Activated T-helper 1 cell treated with anti-CD3 and anti-CD28 coated beads, Interleukin-12 subunit alpha, Interleukin-12 subunit beta, Interleukin-2, Interleukin-4 antibody, amounts not matched to agents 30 ng/mL and 10 ng/mL and 1 ng/mL, durations not matched to agents 14 hours and 24 hours and 36 hours (primary cell): ENCODE data around the gene CEMIP. TPM values are rescaled to one million over a fixed set of nuclear protein-coding genes. Genes with fewer than 3 reads are reported as not detected.

Source experiments
- DNase-seq: peaks from one replicate; pipeline ENCODE4 v3.0.0; 2021; ENCODE audit warnings: low spot score
- H3K27ac Mint-ChIP-seq: one replicate; pipeline ENCODE4 v1.8.0; 2021; ENCODE audit warnings: mild to moderate bottlenecking, mixed read lengths
- H3K27me3 Mint-ChIP-seq: one replicate; pipeline ENCODE4 v1.8.0; 2022; ENCODE audit warnings: mild to moderate bottlenecking, moderate library complexity, mixed read lengths; ENCODE audit not compliant: insufficient read depth
- H3K36me3 Mint-ChIP-seq: one replicate; pipeline ENCODE4 v1.8.0; 2021; ENCODE audit warnings: low read depth, mixed read lengths
- H3K4me1 Mint-ChIP-seq: one replicate; pipeline ENCODE4 v1.8.0; 2021; ENCODE audit warnings: low read depth, mixed read lengths
- H3K4me3 Mint-ChIP-seq: one replicate; pipeline ENCODE4 v1.8.0; 2021; ENCODE audit warnings: mild to moderate bottlenecking, moderate library complexity, mixed read lengths
- H3K9me3 Mint-ChIP-seq: one replicate; pipeline ENCODE4 v1.8.0; 2021; ENCODE audit warnings: mixed read lengths
- intact Hi-C: fragments of 100-400 bp; cut with micrococcal nuclease; formaldehyde crosslinking; loops from one replicate; pipeline ENCODE4 v1.15.1; 2024
- total RNA-seq: library from RNA; stranded (reverse); gene quantifications from 2 replicates; pipeline ENCODE4 v1.2.3, GENCODE V29; 2022

The CEMIP gene
- total RNA-seq, 1 donor from 2014 or later = 0.03 TPM

DNA sequence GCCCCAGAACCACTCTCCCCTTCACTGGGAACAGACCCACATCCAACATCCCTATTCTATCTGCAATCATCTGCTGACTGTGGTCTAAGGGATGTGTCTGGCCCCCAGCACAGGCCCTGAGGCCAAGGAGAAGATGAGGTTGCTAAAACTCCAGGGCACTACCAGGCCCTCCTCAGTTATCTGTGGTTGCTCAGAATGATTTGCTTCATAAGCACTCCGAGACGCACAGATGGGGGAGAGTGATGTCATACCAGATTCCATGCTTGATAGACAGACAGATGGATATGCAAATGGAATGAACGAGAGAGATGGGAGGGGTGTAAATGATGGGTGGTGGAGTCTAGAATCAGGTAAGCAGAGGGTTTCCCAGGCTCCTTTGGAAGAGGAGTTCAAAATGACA lies 57.8 kb downstream of the CEMIP start:
- no peak overlapping the region for H3K27ac Mint-ChIP-seq

DNA sequence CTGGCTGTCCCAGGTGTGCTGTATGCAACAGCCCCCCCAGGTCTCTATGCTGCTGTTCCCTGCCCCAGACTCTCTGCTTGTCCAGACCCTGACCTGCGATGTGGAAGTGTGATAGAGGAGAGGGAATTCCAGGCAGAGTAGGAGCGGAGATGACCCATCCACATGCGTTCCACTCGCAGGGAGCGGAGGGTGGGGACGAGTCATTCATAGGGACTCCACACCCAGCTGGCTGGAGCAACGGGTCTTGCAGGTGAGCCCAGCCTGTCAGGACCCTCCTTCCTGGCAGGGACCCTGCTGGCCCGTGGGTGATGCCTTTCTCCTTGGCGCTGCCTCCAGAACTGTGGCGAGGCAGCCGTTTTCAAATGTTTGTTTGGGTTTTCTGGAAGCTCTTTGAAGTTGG lies 58.8 kb downstream of the CEMIP start:
- Mint-ChIP-seq H3K27ac (no peak overlapping the region), H3K27me3 (peaks cover 15% of the 10 kb centered on the region), H3K4me3 (no peak overlapping the region), H3K4me1 (no peaks in the 10 kb centered on the region), H3K36me3 (no peaks in the 10 kb centered on the region), H3K9me3 (no peaks in the 10 kb centered on the region)
- DNase-seq = no peak
- intact Hi-C loops = no loop called here

More for the DNA sequence above, 57.8 kb downstream of the CEMIP start:
- H3K4me1 Mint-ChIP-seq = no peaks in the 10 kb centered on the region
- no peaks in the 10 kb centered on the region for H3K9me3 Mint-ChIP-seq
- intact Hi-C loops = no loop called here
- no peak overlapping the region for H3K4me3 Mint-ChIP-seq
- peaks cover 12% of the 10 kb centered on the region for H3K27me3 Mint-ChIP-seq
- no peaks in the 10 kb centered on the region for H3K36me3 Mint-ChIP-seq
- DNase-seq = no peak

DNA sequence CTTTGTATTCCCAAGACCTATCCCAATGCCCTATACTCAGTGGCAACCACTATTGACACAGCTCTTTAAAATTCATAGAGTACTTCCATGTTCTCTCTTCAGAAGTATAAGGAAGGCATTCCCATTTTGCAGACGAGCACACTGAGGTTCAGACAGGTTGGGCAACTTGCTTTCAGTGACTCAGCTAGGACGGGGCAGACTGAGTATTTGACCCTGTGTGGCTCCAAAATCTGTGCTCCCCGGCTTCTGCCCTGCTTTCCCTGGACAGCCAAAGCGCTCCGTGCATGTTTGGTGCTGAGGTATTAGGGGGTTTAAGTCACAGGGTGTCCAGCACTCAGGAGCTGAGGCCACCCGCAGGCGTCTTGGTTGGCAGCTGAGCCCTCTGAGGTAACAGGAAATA lies 59.5 kb downstream of the CEMIP start:
- Mint-ChIP-seq H3K36me3 (no peaks in the 10 kb centered on the region), H3K4me3 (no peak overlapping the region), H3K27ac (no peak overlapping the region)

DNA sequence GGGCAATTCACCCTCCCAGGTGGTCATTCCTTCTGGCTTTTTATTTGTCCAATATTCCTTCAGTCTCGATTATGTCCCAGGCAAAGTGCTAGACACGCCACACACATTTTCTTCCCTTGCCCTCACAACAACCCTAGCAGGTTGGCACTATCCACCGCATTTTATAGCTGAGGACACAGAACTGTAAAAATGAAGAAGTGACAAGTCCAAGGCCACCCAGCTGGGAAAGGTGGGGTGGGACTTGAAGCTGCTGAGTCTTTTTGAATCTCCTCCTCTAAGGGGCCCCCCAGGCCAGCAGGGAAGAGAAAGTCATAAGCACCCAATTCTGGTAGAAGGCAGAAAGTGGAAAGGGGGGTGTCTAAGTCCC lies 60.6 kb downstream of the CEMIP start:
- Mint-ChIP-seq H3K9me3 (no peaks in the 10 kb centered on the region), H3K4me3 (no peak overlapping the region), H3K27me3 (peaks cover 10% of the 10 kb centered on the region), H3K27ac (no peak overlapping the region), H3K36me3 (no peaks in the 10 kb centered on the region), H3K4me1 (no peaks in the 10 kb centered on the region)
- DNase-seq = no peak
- intact Hi-C loops = no loop called here

More for the DNA sequence above, 59.5 kb downstream of the CEMIP start:
- H3K9me3 Mint-ChIP-seq = no peaks in the 10 kb centered on the region
- H3K4me1 Mint-ChIP-seq = no peaks in the 10 kb centered on the region
- no peak for DNase-seq
- H3K27me3 Mint-ChIP-seq = peaks cover 15% of the 10 kb centered on the region
- intact Hi-C loops = no loop called here

DNA sequence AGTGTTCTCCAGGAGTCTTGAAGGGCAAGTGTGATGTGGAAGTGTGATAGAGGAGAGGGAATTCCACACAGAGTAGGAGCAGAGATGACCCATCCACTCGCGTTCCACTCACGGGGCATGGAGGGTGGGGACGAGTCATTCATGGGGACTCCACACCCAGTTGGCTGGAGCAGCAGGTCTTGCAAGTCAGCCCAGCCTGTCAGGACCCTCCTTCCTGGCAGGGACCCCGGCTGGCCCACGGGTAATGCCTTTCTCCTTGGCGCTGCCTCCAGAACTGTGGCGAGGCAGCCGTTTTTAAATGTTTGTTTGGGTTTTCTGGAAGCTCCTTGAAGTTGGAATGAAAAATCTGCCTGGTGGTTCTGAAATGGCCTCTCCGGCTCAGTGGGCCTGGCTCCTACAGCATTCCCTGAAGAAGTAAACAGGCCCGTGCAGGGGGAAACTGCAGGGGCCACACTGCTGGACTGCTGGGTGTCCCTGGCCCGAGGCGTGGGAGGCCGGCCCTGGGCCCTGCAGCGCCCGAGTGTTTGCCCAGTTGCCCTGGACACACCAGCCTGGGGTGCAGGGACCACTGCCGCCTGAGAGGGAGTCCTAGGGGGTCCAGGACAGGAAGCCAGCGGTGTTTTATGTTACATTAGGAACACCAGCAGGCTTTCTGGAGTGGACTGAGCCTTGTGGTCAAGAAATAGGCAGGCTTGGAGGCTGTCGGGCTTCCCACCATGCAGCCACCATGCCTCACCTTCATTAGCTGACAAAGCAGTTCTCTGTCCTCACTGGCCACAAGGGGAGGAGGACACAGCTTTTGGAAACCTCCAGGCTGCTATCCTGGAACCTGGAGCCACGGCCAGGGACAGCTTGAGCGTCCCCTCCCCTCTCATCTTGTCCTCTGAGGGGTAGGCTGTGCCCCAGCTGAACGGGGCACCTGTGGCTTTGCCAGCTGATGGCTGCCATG lies 61.3 kb downstream of the CEMIP start:
- Mint-ChIP-seq H3K9me3 (no peaks in the 10 kb centered on the region), H3K27ac (no peak overlapping the region), H3K36me3 (no peaks in the 10 kb centered on the region), H3K4me1 (no peaks in the 10 kb centered on the region), H3K4me3 (no peak overlapping the region), H3K27me3 (peaks cover 10% of the 10 kb centered on the region)
- intact Hi-C loops = no loop called here
- no peak for DNase-seq

DNA sequence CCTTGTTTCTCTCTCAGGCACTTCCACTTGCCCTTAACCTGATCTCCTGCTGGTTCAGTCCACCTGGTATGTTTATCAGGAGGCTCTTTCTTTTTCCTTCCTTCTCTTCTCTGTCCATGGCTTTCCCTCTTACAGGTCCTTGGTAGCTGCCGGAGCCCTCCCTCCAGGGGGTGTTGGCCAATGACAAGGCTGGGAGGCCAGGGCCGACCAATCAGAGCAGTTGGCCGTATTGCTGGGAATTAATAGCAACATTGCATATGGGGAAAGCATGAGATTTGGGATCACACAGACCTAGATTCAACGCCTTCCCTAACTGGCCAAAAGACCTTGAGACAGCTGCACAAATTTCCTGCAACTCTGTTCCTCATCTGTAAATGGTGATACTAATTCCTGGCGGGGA lies 62.4 kb downstream of the CEMIP start:
- Mint-ChIP-seq H3K27me3 (peaks cover 3% of the 10 kb centered on the region), H3K4me3 (no peak overlapping the region), H3K9me3 (no peaks in the 10 kb centered on the region), H3K4me1 (no peaks in the 10 kb centered on the region), H3K36me3 (no peaks in the 10 kb centered on the region), H3K27ac (no peak overlapping the region)
- no peak for DNase-seq
- intact Hi-C loops = no loop called here

DNA sequence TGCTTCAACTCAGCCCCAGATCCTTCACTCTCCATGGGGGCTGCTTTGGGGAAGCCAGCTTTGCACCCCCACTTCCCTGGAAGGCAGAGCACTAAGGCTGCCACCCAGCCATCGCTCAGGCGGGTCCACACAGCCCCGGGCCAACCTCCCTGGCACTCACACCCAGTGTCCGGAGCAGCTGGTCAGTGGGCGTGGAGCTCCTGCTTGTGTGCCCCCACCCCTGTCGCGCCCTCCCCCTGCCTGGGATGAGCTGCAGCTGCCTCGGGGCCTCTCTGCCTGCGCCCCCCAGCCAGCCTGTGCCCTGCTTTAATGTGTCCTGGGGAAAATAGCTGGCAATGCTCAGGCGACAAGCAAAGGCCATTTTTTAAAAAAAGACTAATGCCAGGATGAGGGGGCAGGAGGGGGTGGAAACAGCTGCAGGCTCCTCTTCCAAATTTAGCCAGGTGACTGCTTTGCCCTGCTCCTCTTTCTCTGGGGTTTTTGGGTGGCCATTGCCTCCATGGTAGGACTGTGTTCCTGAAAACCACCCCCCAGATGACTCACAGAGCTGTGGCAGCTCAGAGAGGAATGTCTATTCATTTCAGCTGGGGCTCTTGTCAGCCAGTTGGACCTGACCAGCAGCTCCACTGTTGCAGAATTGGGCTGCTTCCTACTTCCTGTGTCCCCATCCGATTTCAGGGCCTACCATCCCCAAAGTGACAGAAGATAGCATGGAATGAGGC lies 65.0 kb downstream of the CEMIP start:
- no peaks in the 10 kb centered on the region for H3K9me3 Mint-ChIP-seq
- no peaks in the 10 kb centered on the region for H3K36me3 Mint-ChIP-seq
- intact Hi-C loops = no loop called here
- H3K27me3 Mint-ChIP-seq = peaks cover 8% of the 10 kb centered on the region
- H3K4me1 Mint-ChIP-seq = no peaks in the 10 kb centered on the region
- H3K4me3 Mint-ChIP-seq = no peak overlapping the region
- no peak overlapping the region for H3K27ac Mint-ChIP-seq
- DNase-seq = no peak

DNA sequence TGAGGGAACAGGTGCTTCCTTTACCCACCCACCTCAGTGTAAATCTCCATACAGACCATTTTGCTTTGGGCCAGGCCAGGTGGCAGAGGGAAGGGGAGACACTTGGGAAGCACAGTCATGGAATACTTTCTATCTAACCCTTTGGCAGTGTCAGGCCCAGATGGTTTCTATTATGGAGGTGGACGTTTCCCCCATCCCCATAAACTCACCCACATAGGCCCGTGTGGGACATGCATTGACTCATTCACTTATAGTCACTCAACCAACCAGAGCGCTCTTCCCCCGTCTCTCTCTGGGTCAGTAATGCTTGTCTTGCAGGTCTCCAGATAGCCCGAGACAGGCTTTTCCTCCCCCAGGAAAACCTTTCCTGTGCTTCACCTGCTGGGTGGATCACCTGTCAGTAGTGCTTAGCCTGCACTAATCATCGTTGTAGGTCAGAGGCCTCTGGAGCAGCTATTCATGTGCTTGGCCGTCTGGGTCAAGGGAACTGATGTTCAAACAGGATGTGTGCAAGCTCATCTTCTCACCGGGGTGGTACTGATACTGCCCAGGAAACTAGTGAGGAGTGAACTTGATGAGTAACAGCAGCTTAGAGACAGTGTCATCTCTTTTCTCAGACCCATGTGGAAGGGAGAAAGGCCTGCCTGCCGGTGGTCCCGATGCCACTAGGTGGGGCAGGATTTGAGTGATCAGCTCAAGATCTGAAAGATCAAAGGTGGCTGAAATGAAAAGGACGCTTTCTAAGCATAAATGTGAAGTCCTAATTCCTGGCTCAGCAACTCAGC lies 67.1 kb downstream of the CEMIP start:
- intact Hi-C loops = no loop called here
- DNase-seq = no peak
- Mint-ChIP-seq H3K9me3 (no peaks in the 10 kb centered on the region), H3K27me3 (peaks cover 8% of the 10 kb centered on the region), H3K4me3 (no peak overlapping the region), H3K36me3 (no peaks in the 10 kb centered on the region), H3K27ac (no peak overlapping the region), H3K4me1 (no peaks in the 10 kb centered on the region)

DNA sequence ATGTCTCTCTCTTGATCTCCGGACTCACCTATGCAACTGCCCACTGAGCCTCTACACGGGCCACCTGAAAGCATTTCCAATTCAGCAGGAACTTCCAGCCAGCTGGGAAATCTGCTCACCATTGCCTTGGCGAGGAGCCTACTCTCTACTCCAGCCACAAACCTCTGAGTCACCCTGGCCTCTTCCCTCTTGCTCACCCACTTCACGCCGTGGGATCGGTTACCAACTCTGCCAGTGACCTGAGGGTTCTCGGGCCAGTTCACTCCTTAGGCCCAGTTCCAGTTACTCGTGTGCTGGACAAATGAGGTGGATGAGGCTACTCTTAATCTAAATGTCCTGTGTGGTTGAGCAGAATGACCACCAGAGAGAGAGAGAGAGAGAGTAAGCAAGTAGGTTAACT lies 70.1 kb downstream of the CEMIP start:
- H3K9me3 Mint-ChIP-seq = no peaks in the 10 kb centered on the region
- no peaks in the 10 kb centered on the region for H3K4me1 Mint-ChIP-seq
- H3K27ac Mint-ChIP-seq = no peak overlapping the region
- no peak overlapping the region for H3K4me3 Mint-ChIP-seq
- H3K36me3 Mint-ChIP-seq = no peaks in the 10 kb centered on the region
- intact Hi-C loops = no loop called here
- H3K27me3 Mint-ChIP-seq = peaks cover 7% of the 10 kb centered on the region
- no peak for DNase-seq

DNA sequence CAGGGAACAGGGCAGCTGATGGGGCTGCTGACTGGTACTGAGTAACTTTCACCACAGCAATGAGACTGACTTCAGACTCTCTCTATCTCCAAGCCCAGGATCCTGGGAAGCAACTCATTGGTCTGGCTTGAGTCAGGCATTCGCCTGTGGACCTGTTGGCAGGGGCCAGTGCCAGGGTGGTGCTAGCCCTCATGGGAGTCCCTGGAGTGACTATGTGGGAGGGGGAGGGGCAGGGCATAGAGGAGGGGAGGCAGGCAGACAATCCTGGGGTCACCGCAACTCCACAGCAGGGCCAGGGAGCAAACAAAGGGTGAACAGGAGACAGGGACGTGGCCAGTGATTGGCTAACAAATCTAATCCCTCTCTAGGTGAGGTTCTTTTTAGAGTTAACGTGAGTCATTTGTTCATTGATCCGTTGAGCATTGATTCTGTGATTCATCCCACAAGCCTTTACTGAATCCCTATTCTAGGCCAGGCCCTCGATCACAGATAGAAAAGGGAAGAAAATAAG lies 71.8 kb downstream of the CEMIP start:
- intact Hi-C loops = loop anchor here (10.0 kb wide), 1 partner anchor 76 kb away; the partner anchor contains the start of gene CEMIP
- Mint-ChIP-seq H3K4me1 (no peaks in the 10 kb centered on the region), H3K4me3 (no peak overlapping the region), H3K27ac (no peak overlapping the region), H3K36me3 (no peaks in the 10 kb centered on the region), H3K27me3 (peaks cover 7% of the 10 kb centered on the region), H3K9me3 (no peaks in the 10 kb centered on the region)
- no peak for DNase-seq

DNA sequence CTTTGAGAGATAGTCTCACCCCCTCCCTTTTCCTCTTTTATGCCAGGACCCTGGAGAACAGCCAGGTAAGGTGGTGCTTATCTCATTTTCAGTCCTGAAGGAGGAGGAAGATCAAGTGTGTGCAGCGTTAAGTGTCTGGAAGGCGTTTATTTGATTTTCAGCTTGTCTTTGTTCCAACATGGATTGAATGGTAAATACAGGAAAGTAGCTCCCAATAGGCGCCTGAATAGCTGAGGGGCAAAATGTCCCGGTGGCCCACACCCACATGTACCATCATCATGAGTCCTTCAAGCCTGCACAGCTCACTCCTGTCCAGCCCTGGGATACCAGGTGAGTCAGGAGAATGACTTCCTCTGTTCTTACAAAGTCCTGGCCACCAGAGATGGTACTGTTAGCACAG lies 73.5 kb downstream of the CEMIP start:
- intact Hi-C loops = loop anchor here (10.0 kb wide), 1 partner anchor 78 kb away; the partner anchor contains the start of gene CEMIP
- H3K9me3 Mint-ChIP-seq = no peaks in the 10 kb centered on the region
- peaks cover 5% of the 10 kb centered on the region for H3K27me3 Mint-ChIP-seq

DNA sequence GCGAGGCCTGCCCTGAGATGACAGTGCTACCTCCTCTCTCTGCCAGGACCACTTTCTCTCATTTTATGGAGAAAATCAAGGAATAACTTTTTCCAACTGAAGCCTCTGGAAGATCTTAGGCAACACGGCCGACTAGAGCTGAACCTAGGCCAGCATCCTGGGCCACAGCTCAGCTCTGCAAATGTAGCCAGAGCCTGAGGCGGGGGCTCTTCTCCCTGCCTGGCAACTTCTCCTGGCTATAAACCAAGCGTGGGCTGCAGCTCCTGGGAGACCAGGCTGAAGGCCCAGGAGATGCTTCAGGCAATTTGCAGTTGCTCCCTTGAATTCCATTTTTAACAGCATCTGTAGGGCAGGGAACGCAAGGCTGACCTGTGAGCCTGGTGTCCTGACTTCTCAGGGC lies 74.9 kb downstream of the CEMIP start:
- H3K9me3 Mint-ChIP-seq = no peaks in the 10 kb centered on the region
- H3K4me1 Mint-ChIP-seq = no peaks in the 10 kb centered on the region
- intact Hi-C loops = loop anchor here (10.0 kb wide), 1 partner anchor 79 kb away; the partner anchor contains the start of gene CEMIP
- no peak overlapping the region for H3K27ac Mint-ChIP-seq
- DNase-seq = no peak
- no peaks in the 10 kb centered on the region for H3K36me3 Mint-ChIP-seq
- H3K4me3 Mint-ChIP-seq = no peak overlapping the region
- peaks cover 2% of the 10 kb centered on the region for H3K27me3 Mint-ChIP-seq

More for the DNA sequence above, 73.5 kb downstream of the CEMIP start:
- Mint-ChIP-seq H3K4me1 (no peaks in the 10 kb centered on the region), H3K36me3 (no peaks in the 10 kb centered on the region), H3K4me3 (no peak overlapping the region), H3K27ac (no peak overlapping the region)
- no peak for DNase-seq
